Measurements from ENCODE around the gene PRMT5.

GRCh38 chr14:22922294-22922693, 6.9 kb downstream of the PRMT5 start:
- TF ChIP-seq, protein P1, sequence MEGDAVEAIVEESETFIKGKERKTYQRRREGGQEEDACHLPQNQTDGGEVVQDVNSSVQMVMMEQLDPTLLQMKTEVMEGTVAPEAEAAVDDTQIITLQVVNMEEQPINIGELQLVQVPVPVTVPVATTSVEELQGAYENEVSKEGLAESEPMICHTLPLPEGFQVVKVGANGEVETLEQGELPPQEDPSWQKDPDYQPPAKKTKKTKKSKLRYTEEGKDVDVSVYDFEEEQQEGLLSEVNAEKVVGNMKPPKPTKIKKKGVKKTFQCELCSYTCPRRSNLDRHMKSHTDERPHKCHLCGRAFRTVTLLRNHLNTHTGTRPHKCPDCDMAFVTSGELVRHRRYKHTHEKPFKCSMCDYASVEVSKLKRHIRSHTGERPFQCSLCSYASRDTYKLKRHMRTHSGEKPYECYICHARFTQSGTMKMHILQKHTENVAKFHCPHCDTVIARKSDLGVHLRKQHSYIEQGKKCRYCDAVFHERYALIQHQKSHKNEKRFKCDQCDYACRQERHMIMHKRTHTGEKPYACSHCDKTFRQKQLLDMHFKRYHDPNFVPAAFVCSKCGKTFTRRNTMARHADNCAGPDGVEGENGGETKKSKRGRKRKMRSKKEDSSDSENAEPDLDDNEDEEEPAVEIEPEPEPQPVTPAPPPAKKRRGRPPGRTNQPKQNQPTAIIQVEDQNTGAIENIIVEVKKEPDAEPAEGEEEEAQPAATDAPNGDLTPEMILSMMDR (optimal IDR thresholded peaks at IDR 0.05 in 1 of 3, IDR thresholded peaks at IDR 0.05 in 1 of 3, conservative IDR thresholded peaks at IDR 0.05 in 1 of 3; ENCODE audit: extremely low read depth in 1 of 3, insufficient read depth in 2 of 3, low read length in 3 of 3): no peak
- TF ChIP-seq EZH2 (IDR thresholded peaks at IDR 0.05; ENCODE audit: low read length): no peak
